HepG2 (cell line): Measurements from ENCODE around the gene CCDC177. TPM values are rescaled to one million over a fixed set of nuclear protein-coding genes. Genes with fewer than 3 reads are reported as not detected.

ENCODE experiments used
- ARHGAP35 ChIP-seq: sonication (generic); formaldehyde crosslinking; IDR thresholded peaks from 2 replicates; pipeline ENCODE4 v1.9.0; 2022; ENCODE audit warnings: mild to moderate bottlenecking, inconsistent platforms, moderate library complexity, missing genetic modification reagents, borderline replicate concordance
- FOSL2 ChIP-seq: sonication (generic); formaldehyde crosslinking; IDR thresholded peaks from 2 replicates; pipeline ENCODE4 v1.4.0; 2020; ENCODE audit warnings: missing genetic modification reagents
- FUBP1 ChIP-seq: sonication (generic); formaldehyde crosslinking; IDR thresholded peaks from 2 replicates; pipeline ENCODE4 v1.5.1; 2020; ENCODE audit warnings: missing genetic modification reagents, mild to moderate bottlenecking, borderline replicate concordance
- HDAC2 ChIP-seq: sonication (generic); formaldehyde crosslinking; IDR thresholded peaks from 2 replicates; pipeline ENCODE4 v1.4.0; 2020; ENCODE audit warnings: missing genetic modification reagents
- RBM39 ChIP-seq: fragments of 200-400 bp; formaldehyde crosslinking; IDR thresholded peaks from one replicate; pipeline ENCODE4 v1.6.1; 2018; ENCODE audit warnings: antibody characterized with exemption, mild to moderate bottlenecking, low read depth, low read length; ENCODE audit not compliant: poor library complexity, severe bottlenecking
- RFX3 ChIP-seq: IDR thresholded peaks from 2 replicates; pipeline ENCODE4 v1.6.1; 2016; ENCODE audit warnings: missing biosample characterization, missing genetic modification reagents
- SIX1 ChIP-seq: sonication (generic); formaldehyde crosslinking; IDR thresholded peaks from 2 replicates; pipeline ENCODE4 v1.4.0; 2020; ENCODE audit warnings: missing genetic modification reagents, borderline replicate concordance
- SMAD1 ChIP-seq: sonication (generic); formaldehyde crosslinking; IDR thresholded peaks from 2 replicates; pipeline ENCODE4 v1.4.0; 2020; ENCODE audit warnings: missing genetic modification reagents, low read depth, mild to moderate bottlenecking, borderline replicate concordance
- STAT5B ChIP-seq: sonication (generic); formaldehyde crosslinking; IDR thresholded peaks from 2 replicates; pipeline ENCODE4 v1.4.0; 2020; ENCODE audit warnings: missing genetic modification reagents
- SUZ12 ChIP-seq: fragments of 150-350 bp; IDR thresholded peaks from 2 replicates; pipeline ENCODE4 v1.6.1; 2014; ENCODE audit warnings: low read depth, low read length
- TOE1 ChIP-seq: sonication (generic); formaldehyde crosslinking; IDR thresholded peaks from 2 replicates; pipeline ENCODE4 v1.4.0; 2020; ENCODE audit warnings: mild to moderate bottlenecking, missing genetic modification reagents
- ZNF205 ChIP-seq: IDR thresholded peaks from 2 replicates; pipeline ENCODE4 v1.6.1; 2018; ENCODE audit warnings: missing biosample characterization, missing genetic modification reagents
- ZNF264 ChIP-seq: sonication (generic); formaldehyde crosslinking; IDR thresholded peaks from 2 replicates; pipeline ENCODE4 v1.4.0; 2020; ENCODE audit warnings: missing genetic modification reagents
- ZNF501 ChIP-seq: sonication (generic); formaldehyde crosslinking; IDR thresholded peaks from 2 replicates; pipeline ENCODE4 v1.5.1; 2020; ENCODE audit warnings: mild to moderate bottlenecking, moderate library complexity, missing genetic modification reagents
- ZNF512B ChIP-seq: sonication (generic); formaldehyde crosslinking; IDR thresholded peaks from 2 replicates; pipeline ENCODE4 v1.5.1; 2020; ENCODE audit warnings: missing genetic modification reagents, mild to moderate bottlenecking, borderline replicate concordance
- ZNF703 ChIP-seq: sonication (generic); formaldehyde crosslinking; IDR thresholded peaks from 2 replicates; pipeline ENCODE4 v1.5.1; 2020; ENCODE audit warnings: missing genetic modification reagents, mild to moderate bottlenecking, moderate library complexity, borderline replicate concordance
- ZNF879 ChIP-seq: sonication (generic); formaldehyde crosslinking; IDR thresholded peaks from 2 replicates; pipeline ENCODE4 v1.8.1; 2023; ENCODE audit warnings: missing genetic modification reagents
- polyA plus RNA-seq, 8 experiments: library from polyadenylated mRNA; depleted of rRNA in 3 of 8; stranded (reverse) in 7 of 8; unstranded in 1 of 8; fragments of >200 nt; fragmentation: Illumina TruSeq in 4 of 8; extraction: Trizol in 4 of 8; gene quantifications; 2 replicates each; pipeline versions ENCODE4 v1.2.1 to v1.2.3, GENCODE V29; 2011 to 2016; ENCODE audit warnings: low read depth in 4 of 8, missing spikeins in 1 of 8, mixed read lengths in 1 of 8; ENCODE audit not compliant: insufficient read depth in 1 of 8
- total RNA-seq, 5 experiments: library from RNA; depleted of rRNA; stranded (reverse); fragments of >200 nt; fragmentation: Illumina TruSeq; extraction: Trizol; gene quantifications; 2 replicates each; pipeline ENCODE4 v1.2.3, GENCODE V29; 2016; ENCODE audit warnings: low read depth in 1 of 5
- TF ChIP-seq, protein P1 (sequence below): sonication (generic); formaldehyde crosslinking; IDR thresholded peaks from 2 replicates; pipeline ENCODE4 v1.4.0; 2020; ENCODE audit warnings: missing genetic modification reagents, borderline replicate concordance
- TF ChIP-seq, protein P2 (sequence below), 2 experiments: fragments of 450-650 bp in 1 of 2; sonication (generic) in 1 of 2; formaldehyde crosslinking; IDR thresholded peaks; 2 replicates each; pipeline versions ENCODE4 v1.5.0 to v1.8.0; 2020 to 2022; ENCODE audit warnings: mild to moderate bottlenecking in 1 of 2, missing genetic modification reagents in 1 of 2

CCDC177 gene
- total and polyA plus RNA-seq, 2 of the 13 experiments (the other 11 are each of a cell fraction or from before 2014, with no cell fraction given) = not detected

- no peak for TF ChIP-seq ARHGAP35 (CRISPR knock-in tag)
- TF ChIP-seq ZNF205 (CRISPR knock-in tag) = no peak
- no peak for TF ChIP-seq FUBP1
- no peak for TF ChIP-seq ZNF512B
- TF ChIP-seq, protein P1, sequence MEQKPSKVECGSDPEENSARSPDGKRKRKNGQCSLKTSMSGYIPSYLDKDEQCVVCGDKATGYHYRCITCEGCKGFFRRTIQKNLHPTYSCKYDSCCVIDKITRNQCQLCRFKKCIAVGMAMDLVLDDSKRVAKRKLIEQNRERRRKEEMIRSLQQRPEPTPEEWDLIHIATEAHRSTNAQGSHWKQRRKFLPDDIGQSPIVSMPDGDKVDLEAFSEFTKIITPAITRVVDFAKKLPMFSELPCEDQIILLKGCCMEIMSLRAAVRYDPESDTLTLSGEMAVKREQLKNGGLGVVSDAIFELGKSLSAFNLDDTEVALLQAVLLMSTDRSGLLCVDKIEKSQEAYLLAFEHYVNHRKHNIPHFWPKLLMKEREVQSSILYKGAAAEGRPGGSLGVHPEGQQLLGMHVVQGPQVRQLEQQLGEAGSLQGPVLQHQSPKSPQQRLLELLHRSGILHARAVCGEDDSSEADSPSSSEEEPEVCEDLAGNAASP (CRISPR knock-in tag) = peak; percentile 72
- TF ChIP-seq ZNF264 = no peak
- TF ChIP-seq ZNF879 = no peak
- TF ChIP-seq ZNF703 (CRISPR knock-in tag) = no peak
- TF ChIP-seq TOE1 (CRISPR knock-in tag) = no peak
- no peak for TF ChIP-seq SMAD1
- TF ChIP-seq RFX3 = peak; percentile 56; the same call in 1 of the 2 replicates
- no peak for TF ChIP-seq SUZ12
- TF ChIP-seq SIX1 (CRISPR knock-in tag) = 0 out of 2 replicates have a peak, but pooled peaks have one; percentile 27
- no peak for TF ChIP-seq STAT5B (CRISPR knock-in tag)
- no peak for TF ChIP-seq ZNF501 (CRISPR knock-in tag)
- TF ChIP-seq, protein P2, sequence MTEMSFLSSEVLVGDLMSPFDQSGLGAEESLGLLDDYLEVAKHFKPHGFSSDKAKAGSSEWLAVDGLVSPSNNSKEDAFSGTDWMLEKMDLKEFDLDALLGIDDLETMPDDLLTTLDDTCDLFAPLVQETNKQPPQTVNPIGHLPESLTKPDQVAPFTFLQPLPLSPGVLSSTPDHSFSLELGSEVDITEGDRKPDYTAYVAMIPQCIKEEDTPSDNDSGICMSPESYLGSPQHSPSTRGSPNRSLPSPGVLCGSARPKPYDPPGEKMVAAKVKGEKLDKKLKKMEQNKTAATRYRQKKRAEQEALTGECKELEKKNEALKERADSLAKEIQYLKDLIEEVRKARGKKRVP (CRISPR knock-in tag; IDR thresholded peaks at IDR 0.05) = peak in 1 of 2 experiments; percentile 82; a peak in 2 of 4 replicates
- no peak for TF ChIP-seq RBM39
- TF ChIP-seq FOSL2 (CRISPR knock-in tag) = peak; percentile 67
- peak; percentile 79; the same call in 1 of the 2 replicates for TF ChIP-seq HDAC2 (CRISPR knock-in tag)
Measured at GRCh38 chr14:69606258-69607184, 31.9 kb upstream of the CCDC177 start (continued).
